HFF-Myc (cell line): Measurements from ENCODE around the gene GREM1.

Experiments
- DNase-seq: peaks from one replicate; pipeline ENCODE4 v3.0.0-alpha.2; 2011; ENCODE audit warnings: low read depth; ENCODE audit errors: extremely low read depth
- H3K4me3 ChIP-seq: replicated peaks from 2 replicates; pipeline ENCODE4 v1.5.1; 2011; ENCODE audit warnings: low read depth, mild to moderate bottlenecking, control low read depth, low read length
- TF ChIP-seq, protein P1 (sequence below): IDR thresholded peaks from 2 replicates; pipeline ENCODE4 v1.5.1; 2012; ENCODE audit warnings: mild to moderate bottlenecking, low read depth, low read length, control low read depth; ENCODE audit errors: missing control alignments

GREM1 gene

DNA sequence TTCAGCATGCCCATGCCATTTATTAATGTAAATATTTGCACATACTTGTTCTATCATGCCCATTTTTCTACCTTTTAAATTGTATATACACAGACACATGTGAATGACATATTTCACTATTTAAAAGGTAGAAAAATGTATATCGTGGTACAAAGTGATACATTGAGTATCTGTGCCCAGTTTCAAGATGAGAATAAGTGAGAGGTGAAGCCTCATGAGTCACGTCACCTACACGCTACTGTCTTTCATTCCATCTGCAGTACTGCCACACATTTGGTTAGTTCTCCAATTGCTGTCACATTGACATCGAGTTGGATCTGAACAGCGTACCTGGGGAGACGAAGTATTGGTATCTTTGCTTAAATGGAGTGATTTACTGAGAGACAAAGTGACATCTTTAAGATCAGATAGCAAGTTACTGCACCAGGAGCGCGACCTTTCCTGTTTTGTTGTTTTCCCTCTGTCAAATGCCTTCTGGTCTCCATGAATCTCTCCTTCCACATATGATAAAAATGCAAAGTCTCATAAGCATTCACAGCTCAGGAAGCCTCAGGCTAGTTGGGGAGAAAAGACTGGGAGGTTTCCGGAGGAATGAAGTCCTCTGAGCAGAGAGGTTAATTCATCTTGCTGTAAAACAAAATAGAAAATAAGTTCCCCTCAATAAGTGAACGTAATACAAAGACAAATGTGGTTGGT lies 12.0 kb downstream of the GREM1 start:
- TF ChIP-seq, protein P1, sequence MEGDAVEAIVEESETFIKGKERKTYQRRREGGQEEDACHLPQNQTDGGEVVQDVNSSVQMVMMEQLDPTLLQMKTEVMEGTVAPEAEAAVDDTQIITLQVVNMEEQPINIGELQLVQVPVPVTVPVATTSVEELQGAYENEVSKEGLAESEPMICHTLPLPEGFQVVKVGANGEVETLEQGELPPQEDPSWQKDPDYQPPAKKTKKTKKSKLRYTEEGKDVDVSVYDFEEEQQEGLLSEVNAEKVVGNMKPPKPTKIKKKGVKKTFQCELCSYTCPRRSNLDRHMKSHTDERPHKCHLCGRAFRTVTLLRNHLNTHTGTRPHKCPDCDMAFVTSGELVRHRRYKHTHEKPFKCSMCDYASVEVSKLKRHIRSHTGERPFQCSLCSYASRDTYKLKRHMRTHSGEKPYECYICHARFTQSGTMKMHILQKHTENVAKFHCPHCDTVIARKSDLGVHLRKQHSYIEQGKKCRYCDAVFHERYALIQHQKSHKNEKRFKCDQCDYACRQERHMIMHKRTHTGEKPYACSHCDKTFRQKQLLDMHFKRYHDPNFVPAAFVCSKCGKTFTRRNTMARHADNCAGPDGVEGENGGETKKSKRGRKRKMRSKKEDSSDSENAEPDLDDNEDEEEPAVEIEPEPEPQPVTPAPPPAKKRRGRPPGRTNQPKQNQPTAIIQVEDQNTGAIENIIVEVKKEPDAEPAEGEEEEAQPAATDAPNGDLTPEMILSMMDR: no peak
- DNase-seq: no peak
- H3K4me3 ChIP-seq: no peak overlapping the region

GRCh38 chr15:32730677-32731654 lies 13.2 kb downstream of the GREM1 start:
- TF ChIP-seq, protein P1: no peak
- no peak for DNase-seq
- H3K4me3 ChIP-seq: no peak overlapping the region

- H3K4me3 ChIP-seq: no peak overlapping the region
- TF ChIP-seq, protein P1: no peak
- no peak for DNase-seq
Measured at GRCh38 chr15:32732574-32733157, 14.9 kb downstream of the GREM1 start.

DNA sequence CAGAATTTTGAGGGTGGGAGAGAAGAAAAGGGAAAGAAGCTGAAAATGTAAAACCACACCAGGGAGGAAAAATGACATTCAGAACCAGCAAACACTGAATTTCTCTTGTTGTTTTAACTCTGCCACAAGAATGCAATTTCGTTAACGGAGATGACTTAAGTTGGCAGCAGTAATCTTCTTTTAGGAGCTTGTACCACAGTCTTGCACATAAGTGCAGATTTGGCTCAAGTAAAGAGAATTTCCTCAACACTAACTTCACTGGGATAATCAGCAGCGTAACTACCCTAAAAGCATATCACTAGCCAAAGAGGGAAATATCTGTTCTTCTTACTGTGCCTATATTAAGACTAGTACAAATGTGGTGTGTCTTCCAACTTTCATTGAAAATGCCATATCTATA lies 15.5 kb downstream of the GREM1 start:
- DNase-seq: no peak
- TF ChIP-seq, protein P1: no peak

DNA sequence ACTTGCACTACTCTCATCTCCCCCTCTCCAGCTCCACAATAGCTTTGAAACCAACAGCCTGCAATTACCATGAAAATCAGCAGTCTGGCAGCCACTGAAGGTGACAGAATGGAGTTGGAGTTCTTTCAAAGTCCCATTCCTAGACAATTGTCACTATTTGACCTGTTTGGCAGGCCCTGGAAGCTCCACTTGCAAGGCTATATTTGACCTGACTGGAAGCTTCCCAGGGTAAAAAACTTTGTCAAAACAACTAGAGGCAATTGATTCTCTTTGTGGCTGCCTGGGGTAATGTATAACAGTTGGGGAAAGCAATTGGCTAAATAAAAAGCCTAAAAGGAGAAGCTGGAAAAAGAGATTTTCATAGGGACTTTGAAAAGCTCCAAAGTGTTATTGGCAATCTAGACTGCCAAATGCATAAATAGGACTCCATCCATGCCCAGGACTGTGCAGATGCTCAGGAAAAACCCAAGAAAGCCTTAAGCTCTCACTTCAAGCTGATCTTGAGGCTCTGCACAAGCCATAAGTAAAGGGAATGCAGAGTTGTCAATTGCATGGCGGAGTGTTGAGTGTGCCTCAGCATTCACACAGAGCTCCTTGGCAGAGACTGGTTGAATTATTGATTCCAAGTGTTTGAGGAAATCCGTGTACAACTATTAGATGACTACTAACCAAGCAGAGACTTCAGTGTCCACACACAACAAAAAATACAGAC lies 18.3 kb downstream of the GREM1 start:
- TF ChIP-seq, protein P1: no peak
- DNase-seq: no peak
- no peak overlapping the region for H3K4me3 ChIP-seq

More for the DNA sequence above, 15.5 kb downstream of the GREM1 start:
- no peak overlapping the region for H3K4me3 ChIP-seq

DNA sequence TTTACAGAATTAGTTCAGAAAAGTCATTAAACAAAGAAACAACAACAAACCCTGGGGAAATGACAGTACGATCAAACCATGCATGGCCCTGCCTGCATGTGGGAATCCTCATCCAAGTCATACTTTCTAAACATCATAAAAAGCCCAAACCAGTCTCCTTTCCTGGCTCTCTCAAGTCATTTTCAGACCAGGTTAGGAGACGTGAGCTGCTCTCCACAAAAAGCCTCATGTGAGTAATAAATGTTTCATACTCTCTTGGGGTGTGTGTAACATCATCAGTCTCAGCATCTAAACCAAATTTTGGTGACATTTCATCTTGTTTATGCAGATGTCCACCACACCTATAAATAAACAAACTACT lies 18.9 kb downstream of the GREM1 start:
- no peak for DNase-seq
- no peak overlapping the region for H3K4me3 ChIP-seq
- TF ChIP-seq, protein P1: no peak
